Fibroblast of skin of scalp (primary cell): ENCODE data around the gene KLRK1.
A peak's percentile ranks its signal among the peaks of the same experiment; 100 is the strongest.
"Not testable (repeated sequence)": the region's sequence is repeated elsewhere in the genome, so short reads cannot be mapped to it uniquely, and the experiment has no call there.

ENCODE experiments used
- DNase-seq: peaks from one replicate; pipeline ENCODE4 v3.0.0-alpha.2; 2013

Gene KLRK1

DNA sequence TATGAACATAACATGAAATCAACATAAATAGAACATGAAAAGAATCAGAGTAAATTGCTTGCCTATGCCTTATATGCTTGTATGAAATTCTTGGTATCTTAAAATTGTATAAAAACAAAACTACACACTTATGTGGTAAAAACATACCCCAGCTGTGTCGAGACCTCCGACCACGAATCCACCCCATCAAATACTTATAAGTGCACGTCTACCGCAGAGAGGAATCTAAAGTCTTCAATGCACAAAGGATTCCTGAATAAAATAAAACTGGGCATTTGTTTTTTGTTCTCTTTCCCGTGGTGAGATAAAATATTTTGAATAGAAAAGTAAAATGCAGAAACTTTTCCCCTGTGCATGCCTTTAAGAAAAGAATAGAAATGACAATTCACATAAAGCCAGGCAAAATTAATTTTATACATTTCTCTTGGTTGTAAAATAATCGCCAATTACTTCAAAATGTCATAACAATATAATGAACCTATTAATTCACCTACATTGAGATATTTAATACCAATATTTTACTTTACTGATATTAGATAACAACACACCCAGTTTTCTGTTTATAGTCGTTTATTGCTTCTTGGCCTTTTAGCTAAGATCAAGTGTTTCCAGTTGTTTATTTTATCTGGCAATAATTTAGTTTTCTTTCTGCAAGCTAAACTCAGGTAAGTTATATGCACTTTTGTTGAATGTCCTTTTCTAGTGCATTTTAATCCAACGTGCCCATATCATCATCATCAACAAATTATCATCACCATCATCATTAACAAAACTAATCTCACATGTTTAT lies 1.0 kb downstream of the KLRK1 start:
- DNase-seq = no peak

DNA sequence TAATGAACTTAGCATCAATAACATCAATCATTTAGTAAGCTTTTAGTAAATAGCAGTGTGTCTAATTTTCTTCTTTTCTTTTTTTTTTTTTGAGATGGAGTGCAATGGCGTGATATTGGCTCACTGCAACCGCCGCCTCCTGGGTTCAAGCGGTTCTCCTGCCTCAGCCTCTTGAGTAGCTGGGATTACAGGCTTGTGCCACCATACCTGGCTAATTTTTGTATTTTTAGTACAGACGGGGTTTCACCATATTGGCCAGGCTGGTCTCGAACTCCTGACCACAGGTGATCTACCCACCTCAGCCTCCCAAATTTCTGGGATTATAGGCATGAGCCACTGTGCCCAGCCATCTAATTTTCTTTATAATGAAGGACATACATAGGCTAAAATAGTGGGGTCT lies 2.3 kb downstream of the KLRK1 start:
- not testable (repeated sequence) for DNase-seq

DNA sequence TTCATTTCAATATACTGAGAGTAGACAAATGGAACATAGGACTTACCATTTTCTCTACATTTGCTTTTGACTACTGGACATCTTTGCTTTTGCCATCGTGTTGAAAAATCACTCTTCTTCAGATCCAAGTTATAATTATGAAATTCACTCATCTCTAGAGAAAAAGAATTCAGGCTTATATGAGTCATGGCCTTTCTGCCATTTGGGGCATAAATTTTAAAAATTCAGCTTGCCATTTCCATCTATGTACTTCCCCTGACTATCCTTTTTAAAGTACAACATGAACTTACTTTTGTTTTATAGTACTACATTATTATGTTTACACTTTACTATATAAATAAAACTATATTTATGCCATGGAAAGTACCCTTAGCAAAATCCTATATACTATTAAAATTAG lies 3.0 kb downstream of the KLRK1 start:
- DNase-seq = no peak

DNA sequence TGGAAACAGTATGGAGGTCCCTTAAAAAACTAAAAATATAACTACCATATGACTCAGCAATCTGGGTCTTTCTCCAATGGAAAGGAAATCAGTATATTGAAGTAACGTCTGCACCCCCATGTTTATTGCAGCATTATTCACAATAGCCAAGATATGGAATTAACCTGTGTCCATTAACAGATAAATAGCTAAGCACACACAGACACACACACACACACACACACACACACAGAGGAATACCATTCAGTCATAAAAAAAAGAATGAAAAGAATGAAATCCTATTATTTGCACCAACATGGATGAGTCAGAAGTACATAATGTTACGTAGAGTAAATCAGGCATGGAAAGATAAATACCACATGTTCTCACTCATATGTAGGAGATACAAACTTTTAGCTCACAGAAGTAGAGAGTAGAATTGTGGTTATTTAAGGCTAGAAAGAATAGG lies 4.7 kb downstream of the KLRK1 start:
- DNase-seq = peak; percentile 83

DNA sequence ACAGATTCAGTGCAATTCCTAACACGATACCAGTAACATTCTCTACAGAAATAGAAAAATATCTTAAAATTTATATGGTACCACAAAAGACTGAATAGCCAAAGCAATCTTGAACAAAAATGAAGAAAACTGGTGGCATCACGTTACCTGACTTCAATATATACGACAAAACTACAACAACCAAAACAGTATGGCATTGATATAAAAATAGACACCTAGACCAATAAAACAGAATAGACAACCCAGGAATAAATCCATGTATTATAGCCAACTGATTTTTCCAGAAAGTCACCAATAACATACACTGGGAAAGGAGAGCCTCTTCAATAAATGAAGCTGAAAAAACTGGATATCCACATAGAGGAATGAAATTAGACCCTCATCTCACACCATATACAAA lies 5.7 kb downstream of the KLRK1 start:
- DNase-seq = no peak

DNA sequence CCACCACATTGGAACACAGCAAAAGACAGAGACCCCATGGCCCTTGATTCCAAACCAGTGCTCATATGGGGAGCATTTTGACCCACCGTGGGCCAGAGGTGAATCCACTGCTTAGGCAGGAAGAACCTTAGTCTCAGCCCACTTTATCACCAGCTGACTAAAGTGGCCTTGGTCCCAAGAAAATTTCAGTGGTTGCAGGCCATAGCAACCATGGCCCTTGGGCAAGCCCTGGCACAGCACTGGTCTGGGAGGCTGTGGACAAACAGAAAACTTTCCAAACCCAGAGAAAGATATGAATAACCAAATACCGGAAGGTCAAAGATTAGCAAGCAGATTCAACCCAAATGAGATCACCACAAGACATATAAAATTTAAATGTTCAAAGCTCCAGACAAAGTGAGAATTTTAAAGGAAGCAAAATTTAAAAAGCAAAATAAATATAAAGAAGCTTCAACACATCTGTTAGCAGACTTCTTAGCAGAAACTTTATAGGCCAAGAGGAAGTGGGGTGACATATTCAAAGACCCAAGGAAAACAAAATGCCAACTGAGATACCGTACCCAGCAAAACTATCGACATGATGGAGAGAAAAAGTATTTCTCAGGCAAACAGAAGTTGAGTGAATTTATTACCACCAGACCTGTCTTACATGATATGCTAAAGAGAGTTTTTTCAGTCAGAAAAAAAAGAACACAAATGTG lies 7.8 kb downstream of the KLRK1 start:
- DNase-seq = no peak

DNA sequence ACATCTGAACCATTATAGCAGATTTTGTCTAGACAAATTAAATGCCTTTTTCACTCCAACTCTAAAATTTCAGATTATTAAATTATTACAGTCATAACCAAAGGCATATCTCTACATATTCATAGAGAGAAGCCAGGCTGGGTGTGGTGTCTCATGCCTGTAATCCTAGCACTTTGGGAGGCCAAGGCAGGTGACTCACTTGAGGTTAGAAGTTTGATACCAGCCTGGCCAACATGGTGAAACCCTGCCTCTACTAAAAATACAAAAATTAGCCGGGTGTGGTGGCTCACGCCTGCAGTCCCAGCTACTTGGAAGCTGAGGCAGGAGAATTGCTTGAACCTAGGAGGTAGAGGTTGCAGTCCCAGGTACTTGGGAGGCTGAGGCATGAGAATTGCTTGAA lies 11.1 kb downstream of the KLRK1 start:
- not testable (repeated sequence) for DNase-seq

DNA sequence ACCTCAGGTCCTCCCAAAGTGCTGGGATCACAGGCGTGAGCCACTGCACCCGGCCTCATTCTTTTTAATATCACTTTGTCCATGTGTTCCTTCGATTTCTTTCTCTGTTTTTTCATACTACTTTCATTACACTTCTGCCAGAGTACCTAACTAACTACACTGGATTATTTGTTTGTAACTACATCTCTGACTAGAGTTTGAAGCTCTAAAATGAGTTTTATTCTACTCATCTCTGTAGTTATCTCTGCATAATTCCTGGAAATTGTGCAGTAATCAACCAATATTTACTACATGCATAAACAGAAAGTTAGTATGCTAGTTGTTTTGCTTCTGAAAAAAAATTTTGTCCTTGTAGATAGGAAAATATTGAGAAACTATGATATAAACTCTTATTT lies 15.2 kb downstream of the KLRK1 start:
- DNase-seq = no peak

DNA sequence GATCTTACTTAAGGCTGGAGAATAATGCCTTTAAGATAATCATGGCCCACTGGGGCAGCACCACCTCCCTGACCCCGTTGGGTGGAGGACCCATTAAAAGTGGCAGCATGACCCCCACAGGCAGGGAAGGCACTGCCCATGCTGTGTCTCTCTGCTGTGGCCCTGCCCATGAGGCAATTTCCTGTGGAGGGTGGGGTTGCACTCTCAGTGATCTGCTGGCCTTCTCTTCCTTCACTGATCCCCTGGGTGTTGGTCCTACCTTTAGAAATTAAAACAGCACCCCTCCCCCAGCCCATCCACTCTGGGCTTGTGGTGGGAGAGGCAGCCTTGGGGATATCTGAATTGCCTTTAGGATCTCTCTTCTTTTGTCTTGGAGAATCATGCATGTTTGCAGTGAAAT lies 17.3 kb downstream of the KLRK1 start:
- DNase-seq = no peak

DNA sequence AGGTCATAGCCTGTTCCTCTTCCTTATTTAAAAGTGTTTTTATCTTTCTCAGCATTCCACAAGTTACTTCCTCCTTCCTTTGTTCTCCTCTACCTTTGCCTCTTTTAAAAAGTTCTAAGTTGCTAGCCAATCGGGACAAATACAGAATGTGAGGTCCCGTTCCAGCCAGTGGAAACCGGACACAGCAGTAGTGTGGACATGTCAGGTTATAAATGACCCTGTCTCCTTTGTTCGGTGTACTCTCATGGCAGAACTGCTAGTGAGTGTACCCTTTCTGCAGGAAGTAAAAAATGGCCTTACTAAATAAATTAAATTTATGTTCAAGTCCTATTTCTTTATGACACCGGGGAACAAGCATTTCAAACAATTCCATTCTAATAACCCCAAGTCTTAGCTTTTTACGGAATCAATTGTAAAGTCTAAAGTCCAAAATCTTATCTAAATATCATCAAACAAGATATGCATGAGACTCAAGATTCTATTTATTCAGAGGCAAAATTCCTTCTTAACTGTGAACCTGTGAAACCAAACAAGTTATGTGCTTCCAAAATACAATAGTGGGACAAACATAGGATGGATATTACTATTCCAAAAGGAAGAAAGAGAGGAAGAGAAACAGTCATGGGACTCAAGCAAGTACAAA lies 17.8 kb downstream of the KLRK1 start:
- DNase-seq = not testable (repeated sequence)

DNA sequence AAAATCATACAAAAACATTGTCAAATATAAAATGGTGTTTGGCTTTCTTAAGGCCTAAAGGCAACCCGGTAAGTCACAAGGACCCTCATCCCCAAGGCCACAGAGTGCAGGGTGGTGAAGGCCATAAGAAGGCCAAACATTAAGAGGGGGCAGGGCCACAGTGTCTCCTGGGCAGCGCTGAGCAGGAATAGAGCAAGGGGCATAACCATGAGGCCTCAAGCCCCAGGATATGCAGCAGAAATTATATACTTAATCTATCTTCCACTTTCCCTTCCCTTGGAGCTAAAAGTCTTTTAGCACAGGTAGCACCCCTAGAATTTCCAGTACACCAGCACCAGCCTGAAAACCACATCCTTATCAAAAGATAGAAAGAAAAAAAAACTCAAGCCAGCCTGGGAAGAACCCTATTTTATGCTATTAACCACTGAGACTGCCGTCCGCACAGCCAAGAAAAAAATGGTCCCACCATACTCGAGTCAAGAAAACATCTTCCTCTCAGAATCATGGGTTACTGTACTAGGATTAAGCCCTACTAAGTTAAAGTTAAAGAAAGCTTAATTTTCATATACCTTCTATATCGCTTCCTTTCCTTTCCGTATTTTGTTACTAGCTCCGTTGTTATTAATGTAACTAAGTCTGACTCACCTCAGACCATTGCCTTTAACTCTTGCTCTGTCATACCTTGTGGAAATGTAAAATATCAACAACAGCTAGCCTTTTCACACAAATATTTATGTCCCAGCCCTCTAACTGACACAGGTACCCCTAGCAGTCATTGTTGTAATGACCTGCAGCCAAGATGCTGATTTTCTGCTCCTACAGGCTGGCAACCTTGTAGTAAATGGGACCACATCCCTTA lies 20.1 kb downstream of the KLRK1 start:
- no peak for DNase-seq

DNA sequence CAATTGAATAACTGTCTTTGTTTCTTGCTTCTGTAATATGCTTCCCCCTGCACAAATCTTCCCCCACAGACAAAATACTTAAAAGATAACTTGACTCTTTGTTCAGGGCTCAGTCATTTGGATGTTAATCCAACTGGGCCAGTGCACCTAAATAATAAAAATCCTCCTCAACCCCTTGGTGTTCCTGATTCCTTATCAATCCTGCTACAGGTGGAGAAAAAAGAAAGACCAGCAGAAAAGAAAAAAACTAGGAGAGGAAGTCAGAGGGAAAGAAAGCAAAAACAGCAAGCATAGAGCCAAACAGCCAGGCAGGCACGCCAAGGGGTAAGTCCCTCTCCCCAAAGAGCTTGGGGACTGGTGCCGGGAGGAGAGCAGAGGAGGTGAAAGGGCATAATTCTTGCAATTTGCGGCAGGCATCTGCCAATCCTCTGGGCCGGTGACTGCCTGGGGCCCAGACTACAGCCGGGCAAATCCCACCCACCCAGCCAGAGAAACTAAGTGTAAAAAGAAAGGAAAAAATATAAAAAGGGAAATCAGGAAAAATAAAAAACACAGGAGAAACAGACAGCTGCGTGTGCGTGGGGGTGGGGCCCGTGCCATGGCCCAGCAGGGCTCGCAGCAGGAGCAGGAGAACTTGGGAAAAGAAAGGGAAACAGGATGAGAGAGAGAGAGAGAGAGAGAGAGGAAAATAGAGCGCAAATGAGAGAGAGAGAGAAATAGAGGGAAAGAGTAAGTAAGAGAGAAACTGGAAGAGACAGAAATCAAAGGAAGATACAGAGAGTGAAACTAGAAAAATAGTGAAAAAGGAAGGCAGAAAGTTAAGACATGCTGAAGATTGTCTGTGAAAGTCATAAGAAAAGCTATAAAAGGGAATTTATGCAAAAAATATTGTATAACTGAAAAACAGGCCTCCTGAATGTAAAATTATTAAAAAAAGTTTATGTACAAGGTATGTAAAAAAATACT lies 21.4 kb downstream of the KLRK1 start:
- no peak for DNase-seq

DNA sequence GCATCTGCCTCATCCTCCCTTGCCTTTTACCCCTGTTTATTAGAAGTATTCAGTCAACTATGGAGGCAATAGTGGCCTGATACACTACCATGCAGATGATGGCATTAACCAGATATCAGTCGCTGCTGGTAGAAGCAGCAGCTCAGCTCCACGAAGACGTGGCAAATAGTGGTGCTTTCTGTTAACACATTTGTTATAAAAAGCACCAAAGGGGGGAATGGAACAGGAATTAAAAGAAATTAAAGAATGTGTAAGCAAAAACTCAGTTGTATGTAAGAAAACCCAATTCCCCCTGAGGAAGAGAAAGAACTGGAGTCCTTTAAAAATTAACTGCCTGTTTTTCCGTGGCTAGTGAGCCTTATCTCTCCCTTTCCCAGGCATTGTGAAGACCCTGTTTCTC lies 22.1 kb downstream of the KLRK1 start:
- not testable (repeated sequence) for DNase-seq

DNA sequence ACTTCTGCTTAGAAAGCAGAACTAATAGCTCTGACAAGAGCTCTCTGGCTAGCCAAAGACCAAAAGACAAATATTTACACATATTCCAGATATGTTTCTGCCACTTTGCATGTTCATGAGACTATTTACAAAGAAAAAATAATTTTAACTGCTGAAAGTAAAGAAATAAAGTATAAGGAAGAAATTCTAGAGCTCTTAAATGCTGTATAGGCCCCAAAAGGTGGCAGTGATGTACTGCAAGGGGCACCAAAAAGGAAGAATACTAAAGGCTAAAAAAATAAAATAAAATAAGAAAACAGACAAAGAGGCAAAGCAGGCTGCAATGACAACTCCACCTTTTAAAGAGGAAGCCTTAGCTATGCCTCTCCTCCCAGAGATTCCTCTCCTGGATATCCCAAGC lies 23.0 kb downstream of the KLRK1 start:
- peak; percentile 66 for DNase-seq

DNA sequence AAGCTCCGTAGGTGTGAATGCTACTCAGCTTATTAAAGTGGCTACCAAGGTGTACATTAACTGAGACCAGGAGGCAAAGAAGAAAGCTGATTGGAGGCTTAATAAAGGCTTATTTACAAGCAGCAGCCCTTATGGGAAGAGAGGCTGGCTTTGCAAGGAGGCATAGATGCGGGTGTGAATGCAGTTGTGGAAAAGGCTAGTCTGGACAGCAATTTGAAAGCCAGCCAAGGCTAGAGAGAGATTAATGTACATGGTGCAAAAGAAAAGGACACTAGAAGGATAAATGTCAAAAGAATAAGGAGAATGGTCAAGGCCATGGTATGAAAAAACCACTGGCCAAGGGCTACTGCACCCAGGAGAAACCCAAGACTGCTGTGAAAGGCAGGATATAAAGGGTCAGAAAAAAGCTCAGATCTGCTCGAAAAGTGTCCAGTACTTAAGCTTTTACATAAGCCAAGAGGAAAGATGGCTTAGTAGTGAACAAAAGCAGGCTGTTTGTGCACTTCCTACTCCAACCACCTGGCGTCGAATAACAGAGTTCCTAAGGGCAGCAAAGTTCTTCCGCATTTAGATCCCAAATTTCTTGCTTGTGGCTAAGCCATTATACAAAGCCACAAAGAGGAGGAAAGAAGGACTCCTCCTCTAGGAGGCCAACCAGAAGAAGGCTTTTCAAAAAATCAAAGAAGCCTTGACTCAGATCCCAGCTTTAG lies 24.0 kb downstream of the KLRK1 start:
- peak; percentile 40 for DNase-seq

DNA sequence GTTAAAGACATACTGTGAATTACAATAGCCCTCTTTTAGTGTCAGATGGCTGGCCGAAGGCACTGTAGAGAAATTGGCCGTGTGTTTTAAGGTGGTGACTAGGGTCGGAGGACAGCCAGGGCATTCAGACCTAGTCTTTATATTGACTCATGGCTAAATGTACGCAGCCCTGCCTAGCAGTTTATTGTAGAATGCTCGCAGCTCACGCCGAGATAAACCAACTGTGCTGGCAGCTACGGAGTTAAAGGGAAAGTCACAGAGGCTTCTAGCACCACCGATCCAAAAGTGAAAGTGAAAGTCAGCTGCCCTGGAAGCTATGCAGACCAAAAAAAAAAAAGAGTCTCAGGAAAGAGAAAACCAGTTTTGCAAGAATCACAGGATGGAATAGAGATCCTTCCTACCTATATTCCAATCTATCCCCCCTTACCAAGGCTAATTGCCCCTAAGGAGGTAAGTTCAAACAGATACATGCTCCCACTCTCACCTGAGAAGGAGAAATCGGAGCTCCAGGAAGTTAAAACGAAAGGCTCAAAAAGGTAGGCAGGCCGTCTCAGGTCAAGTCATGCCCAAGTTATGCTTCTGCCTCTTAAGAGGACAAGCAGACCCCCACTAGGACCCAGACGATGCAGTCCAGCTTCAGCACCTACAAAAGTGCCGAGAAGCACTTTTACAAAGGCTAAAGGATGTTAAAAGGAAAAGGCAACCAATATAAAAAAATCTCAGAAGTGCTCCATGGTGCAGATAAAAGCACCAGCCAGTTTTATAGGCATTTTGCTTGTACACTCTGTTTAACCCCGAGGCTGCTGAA lies 24.8 kb downstream of the KLRK1 start:
- DNase-seq = peak; percentile 84

DNA sequence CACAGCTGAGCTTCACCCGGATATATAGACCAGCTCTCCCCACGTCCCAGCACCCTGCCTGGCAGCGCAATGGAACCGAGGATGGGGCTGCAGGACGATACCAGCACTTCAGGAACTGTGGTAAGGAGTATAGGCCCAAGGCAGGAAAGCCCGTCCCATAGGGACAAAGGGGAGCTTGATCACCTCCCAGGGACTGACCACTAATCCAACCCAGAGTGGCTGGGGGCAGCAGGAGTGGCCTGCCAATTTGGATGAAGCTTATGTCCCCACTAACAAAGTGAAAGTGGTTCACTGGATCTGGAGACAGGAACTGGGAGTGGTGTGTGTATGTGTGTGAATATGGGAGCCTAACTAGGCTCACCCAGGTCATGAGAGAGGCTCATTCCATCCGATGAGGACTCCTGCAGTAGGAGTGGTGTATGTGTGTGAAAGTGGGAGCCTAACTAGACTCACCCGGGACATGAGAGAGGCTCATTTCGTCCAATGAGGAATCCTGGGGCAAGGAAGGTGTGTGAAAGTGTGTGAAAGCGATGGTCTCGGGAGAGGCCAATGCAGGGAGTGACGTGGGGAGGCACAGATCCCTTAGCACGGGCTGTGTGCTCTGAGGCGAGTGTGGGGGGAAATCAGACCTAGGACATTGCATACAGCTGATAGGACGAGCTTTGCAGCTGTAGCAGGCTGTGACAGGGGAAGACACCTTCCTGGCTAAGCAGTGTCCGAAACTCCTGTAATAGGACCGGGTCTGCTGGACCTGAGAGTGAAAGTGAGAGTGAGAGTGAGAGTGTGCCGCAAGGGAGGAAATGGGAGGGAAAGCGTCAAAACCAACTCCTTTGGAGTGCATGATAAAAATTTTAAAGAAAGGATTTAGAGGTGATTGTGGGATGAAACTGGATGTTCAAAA lies 25.7 kb downstream of the KLRK1 start:
- peak; percentile 45 for DNase-seq

DNA sequence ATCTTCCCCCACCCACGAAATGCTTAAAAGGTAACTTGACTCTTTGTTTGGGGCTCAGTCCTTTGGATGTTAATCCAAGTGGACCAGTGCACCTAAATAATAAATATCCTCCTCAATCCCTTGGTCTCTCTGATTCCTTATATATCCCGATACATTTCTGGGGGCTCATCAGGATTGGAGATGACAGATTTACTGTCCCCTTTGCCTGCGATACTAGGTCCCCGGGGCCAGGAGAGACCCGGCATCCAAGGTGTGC lies 26.3 kb downstream of the KLRK1 start:
- DNase-seq = no peak
